Vagina (tissue), 2 donors: ENCODE results near the gene WDR20. TPM values are rescaled to one million over a fixed set of nuclear protein-coding genes. Genes with fewer than 3 reads are reported as not detected.

Experiments used
- DNase-seq, 2 donors: peaks; one replicate each; pipeline ENCODE4 v3.0.0-alpha.2; 2017; ENCODE audit errors: extremely low spot score in 2 of 2
- H3K27ac ChIP-seq: fragments of 200-600 bp; sonication (generic); one replicate; pipeline ENCODE4 v1.5.1; 2019
- H3K27me3 ChIP-seq: fragments of 200-600 bp; sonication (generic); one replicate; pipeline ENCODE4 v1.5.1; 2019
- H3K36me3 ChIP-seq, 2 donors: fragments of 200-600 bp; sonication (generic); one replicate each; pipeline ENCODE4 v1.5.1; 2017 to 2019
- H3K4me1 ChIP-seq: fragments of 200-600 bp; sonication (generic); one replicate; pipeline ENCODE4 v1.5.1; 2019
- H3K4me3 ChIP-seq, 2 donors: fragments of 200-600 bp; sonication (generic); 1 replicate in 1 of 2; 2 replicates in 1 of 2; pipeline ENCODE4 v1.5.1; 2016 to 2019
- H3K9me3 ChIP-seq: fragments of 200-600 bp; sonication (generic); one replicate; pipeline ENCODE4 v1.5.1; 2019
- POLR2A ChIP-seq, 2 donors: fragments of 450-650 bp; IDR thresholded peaks; one replicate each; pipeline ENCODE4 v1.6.1; 2017; ENCODE audit warnings: antibody characterized with exemption in 2 of 2, mild to moderate bottlenecking in 2 of 2, moderate library complexity in 2 of 2
- POLR2AphosphoS5 ChIP-seq, 2 donors: sonication (generic); formaldehyde crosslinking; IDR thresholded peaks; one replicate each; pipeline ENCODE4 v1.9.0; 2017; ENCODE audit warnings: antibody characterized with exemption in 2 of 2, mild to moderate bottlenecking in 2 of 2, low read depth in 1 of 2; ENCODE audit not compliant: insufficient read depth in 1 of 2
- intact Hi-C: fragments of 100-400 bp; cut with DNase I; formaldehyde crosslinking; loops from one replicate; pipeline ENCODE4 v1.15.1; 2023
- total RNA-seq: library from RNA; depleted of rRNA; stranded (reverse); fragments of >200 nt; gene quantifications from one replicate; pipeline ENCODE4 v1.2.3, GENCODE V29; 2016
- TF ChIP-seq, protein P1 (sequence below), 3 experiments: fragments of 450-650 bp in 2 of 3; fragments of 200-600 bp in 1 of 3; sonication (generic) in 1 of 3; IDR thresholded peaks; one replicate each; pipeline ENCODE4 v1.5.1; 2017 to 2019; ENCODE audit warnings: antibody characterized with exemption in 3 of 3, mild to moderate bottlenecking in 2 of 3, moderate library complexity in 2 of 3

The WDR20 gene
- total RNA-seq, 1 donor from 2014 or later, result 24.8 TPM

DNA sequence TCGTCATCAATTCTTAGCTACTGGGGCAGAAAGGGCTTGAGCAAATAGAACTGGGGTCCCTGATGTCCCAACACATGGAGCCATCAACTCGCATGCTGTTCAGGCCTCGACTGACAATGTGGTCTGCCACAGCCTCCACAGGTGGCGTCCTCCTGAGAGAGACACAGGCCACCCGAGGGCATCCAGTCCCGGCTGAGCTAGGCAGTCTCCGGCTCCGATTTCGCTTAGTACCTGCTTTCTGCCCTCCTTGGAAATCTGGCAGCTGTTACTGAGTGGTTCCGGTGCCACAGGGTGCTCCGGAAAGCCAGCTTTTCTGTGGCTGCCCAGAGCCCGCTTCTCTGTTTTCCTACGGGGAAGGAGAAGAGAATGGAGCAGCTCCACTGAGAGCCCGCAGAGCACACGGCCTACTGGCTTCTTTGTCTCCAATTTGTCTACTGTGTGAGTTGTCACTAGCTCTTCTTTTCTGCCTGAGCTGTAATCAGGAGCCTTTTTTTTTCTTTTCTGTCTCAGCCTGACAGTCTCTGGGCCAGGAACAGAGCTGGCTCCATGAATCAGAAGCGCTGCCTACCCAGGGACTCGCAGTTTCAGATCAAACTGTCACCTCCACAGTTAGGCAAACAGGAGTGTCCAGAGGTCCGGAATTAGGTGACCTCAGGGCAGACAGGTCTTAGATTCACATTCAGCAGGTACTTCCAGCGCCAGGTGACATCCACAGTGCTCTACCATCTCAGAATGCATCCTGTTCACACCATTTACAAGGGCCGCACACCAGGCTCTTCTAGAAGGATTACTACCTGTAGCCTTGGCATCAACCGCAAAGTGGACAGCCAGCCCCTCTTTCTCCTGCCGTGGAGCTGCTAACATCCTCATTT is 92.0 kb downstream of the WDR20 start:
- Histone ChIP-seq H3K4me1 (no peaks in the 10 kb centered on the region), H3K36me3 (no peaks in the 10 kb centered on the region), H3K9me3 (no peaks in the 10 kb centered on the region), H3K27me3 (no peaks in the 10 kb centered on the region), H3K27ac (no peak overlapping the region), H3K4me3 (no peak overlapping the region)
- intact Hi-C loops, result loop anchor here (5.0 kb wide), 1 partner anchor 81 kb away; no protein-coding TSS in a partner anchor
- no peak for DNase-seq
- TF ChIP-seq, protein P1, sequence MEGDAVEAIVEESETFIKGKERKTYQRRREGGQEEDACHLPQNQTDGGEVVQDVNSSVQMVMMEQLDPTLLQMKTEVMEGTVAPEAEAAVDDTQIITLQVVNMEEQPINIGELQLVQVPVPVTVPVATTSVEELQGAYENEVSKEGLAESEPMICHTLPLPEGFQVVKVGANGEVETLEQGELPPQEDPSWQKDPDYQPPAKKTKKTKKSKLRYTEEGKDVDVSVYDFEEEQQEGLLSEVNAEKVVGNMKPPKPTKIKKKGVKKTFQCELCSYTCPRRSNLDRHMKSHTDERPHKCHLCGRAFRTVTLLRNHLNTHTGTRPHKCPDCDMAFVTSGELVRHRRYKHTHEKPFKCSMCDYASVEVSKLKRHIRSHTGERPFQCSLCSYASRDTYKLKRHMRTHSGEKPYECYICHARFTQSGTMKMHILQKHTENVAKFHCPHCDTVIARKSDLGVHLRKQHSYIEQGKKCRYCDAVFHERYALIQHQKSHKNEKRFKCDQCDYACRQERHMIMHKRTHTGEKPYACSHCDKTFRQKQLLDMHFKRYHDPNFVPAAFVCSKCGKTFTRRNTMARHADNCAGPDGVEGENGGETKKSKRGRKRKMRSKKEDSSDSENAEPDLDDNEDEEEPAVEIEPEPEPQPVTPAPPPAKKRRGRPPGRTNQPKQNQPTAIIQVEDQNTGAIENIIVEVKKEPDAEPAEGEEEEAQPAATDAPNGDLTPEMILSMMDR (IDR thresholded peaks at IDR 0.05), result no peak
- TF ChIP-seq POLR2AphosphoS5 (IDR thresholded peaks at IDR 0.05; ENCODE audit: insufficient read depth in 1 of 2, low read depth in 1 of 2) (no peak), POLR2A (IDR thresholded peaks at IDR 0.05) (no peak)

DNA sequence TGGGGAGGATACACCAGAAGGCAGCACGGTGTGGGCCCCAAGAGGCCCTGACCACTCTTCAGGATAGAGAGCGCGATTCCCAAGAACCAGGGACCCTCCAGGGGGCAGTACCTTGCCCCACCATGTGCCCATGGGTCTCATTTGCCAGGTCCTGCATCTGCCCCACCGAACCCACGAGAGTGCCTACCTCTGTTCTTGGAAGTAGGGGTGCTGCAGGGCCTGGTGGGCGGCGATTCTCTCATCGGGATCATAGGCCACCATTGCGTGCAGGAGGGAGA is 92.6 kb downstream of the WDR20 start:
- no peak for DNase-seq
- Histone ChIP-seq H3K27me3 (no peaks in the 10 kb centered on the region), H3K4me1 (no peaks in the 10 kb centered on the region), H3K9me3 (no peaks in the 10 kb centered on the region), H3K36me3 (no peaks in the 10 kb centered on the region), H3K27ac (no peak overlapping the region), H3K4me3 (no peak overlapping the region)
- TF ChIP-seq POLR2AphosphoS5 (IDR thresholded peaks at IDR 0.05; ENCODE audit: insufficient read depth in 1 of 2, low read depth in 1 of 2) (no peak), POLR2A (IDR thresholded peaks at IDR 0.05) (no peak)
- TF ChIP-seq, protein P1 (IDR thresholded peaks at IDR 0.05), result no peak
- intact Hi-C loops, result loop anchor here (5.0 kb wide), 1 partner anchor 80 kb away; no protein-coding TSS in a partner anchor

DNA sequence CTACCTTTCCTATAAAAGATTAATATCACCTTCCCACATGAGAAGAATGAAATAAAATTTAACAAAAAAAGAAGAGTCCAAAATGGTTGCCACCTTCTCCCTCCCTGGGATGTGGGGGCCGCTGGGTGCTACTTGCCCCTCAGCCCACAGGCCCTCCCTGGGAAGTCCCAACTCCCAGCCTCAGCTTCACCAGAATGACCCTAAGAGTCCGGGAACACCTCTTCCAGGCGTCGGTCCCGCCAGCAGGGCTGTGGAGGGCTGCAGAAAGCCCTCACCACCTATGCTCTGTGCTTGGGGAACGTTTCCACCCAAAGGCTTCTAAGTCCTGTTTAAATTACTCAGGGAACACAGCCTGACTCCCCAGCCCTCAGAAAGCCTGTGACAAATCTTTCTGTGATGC is 93.4 kb downstream of the WDR20 start:
- no peak for DNase-seq
- intact Hi-C loops, result loop anchor here (5.0 kb wide), 1 partner anchor 79 kb away; no protein-coding TSS in a partner anchor
- no peak overlapping the region for H3K4me3 ChIP-seq
- no peaks in the 10 kb centered on the region for H3K27me3 ChIP-seq
- H3K36me3 ChIP-seq, result no peaks in the 10 kb centered on the region
- no peaks in the 10 kb centered on the region for H3K9me3 ChIP-seq
- TF ChIP-seq, protein P1 (IDR thresholded peaks at IDR 0.05), result no peak
- TF ChIP-seq POLR2A (IDR thresholded peaks at IDR 0.05) (no peak), POLR2AphosphoS5 (IDR thresholded peaks at IDR 0.05; ENCODE audit: insufficient read depth in 1 of 2, low read depth in 1 of 2) (no peak)
- H3K4me1 ChIP-seq, result no peaks in the 10 kb centered on the region
- H3K27ac ChIP-seq, result no peak overlapping the region

DNA sequence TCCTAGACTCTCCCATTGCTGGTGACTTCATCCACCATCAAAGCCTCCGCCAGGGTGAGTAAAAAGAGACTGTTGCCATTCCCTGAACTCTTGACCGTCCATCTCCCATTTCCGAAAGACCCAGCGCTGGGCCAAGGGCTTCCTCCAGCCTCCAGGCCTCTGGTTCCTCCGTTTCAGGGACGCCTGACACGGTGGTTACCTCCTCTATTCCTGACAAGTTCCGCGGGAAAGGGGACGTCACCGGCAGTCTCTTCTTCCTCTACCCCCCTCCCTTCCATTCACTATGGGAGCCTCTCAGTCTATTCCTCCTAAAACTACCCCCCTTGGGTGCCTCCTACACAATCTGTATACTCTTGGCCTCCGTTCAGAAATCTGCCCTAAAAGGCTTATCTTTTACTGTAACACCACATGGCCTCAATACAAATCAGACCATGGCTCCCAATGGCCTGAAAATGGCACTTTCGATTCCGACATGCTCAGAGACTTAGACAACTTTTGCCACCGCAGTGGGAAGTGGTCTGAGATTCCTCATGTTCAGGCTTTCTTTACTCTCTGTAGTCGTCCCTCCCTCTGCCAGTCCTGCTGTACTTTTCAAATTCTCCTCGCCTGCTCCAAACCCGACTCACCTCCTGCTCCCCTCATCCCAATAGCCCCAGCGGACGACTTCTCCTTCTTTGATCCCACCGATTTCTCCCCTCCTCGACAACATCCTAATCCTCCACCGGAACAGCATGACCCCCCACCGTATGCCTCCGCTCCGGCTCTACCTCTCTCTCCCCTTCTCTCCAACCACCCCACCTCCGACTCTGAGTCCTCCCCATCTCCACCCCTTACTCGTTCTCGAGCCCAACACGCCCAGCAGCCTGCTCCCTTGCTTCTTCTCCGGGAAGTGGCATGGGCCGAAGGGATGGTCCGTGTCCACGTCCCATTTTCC is 94.9 kb downstream of the WDR20 start:
- Histone ChIP-seq H3K4me3 (no peak overlapping the region), H3K27me3 (no peaks in the 10 kb centered on the region), H3K9me3 (no peaks in the 10 kb centered on the region), H3K36me3 (no peaks in the 10 kb centered on the region), H3K27ac (no peak overlapping the region), H3K4me1 (no peaks in the 10 kb centered on the region)
- intact Hi-C loops, result loop anchor here (5.0 kb wide), 1 partner anchor 78 kb away; no protein-coding TSS in a partner anchor
- no peak for DNase-seq
- TF ChIP-seq POLR2A (IDR thresholded peaks at IDR 0.05) (no peak), POLR2AphosphoS5 (IDR thresholded peaks at IDR 0.05; ENCODE audit: insufficient read depth in 1 of 2, low read depth in 1 of 2) (no peak)
- TF ChIP-seq, protein P1 (IDR thresholded peaks at IDR 0.05), result no peak
